OCI-LY1 (cell line): ENCODE results near the gene TOR4A.

Source experiments
- H2AFZ ChIP-seq: fragments of 200-600 bp; sonication (generic), shearing (Covaris generic); 2 replicates; pipeline ENCODE4 v1.6.0; 2014; ENCODE audit warnings: antibody characterized with exemption, mild to moderate bottlenecking, low read length
- H3F3A ChIP-seq: fragments of 200-600 bp; sonication (generic), shearing (Covaris generic); 2 replicates; pipeline ENCODE4 v1.6.0; 2014; ENCODE audit warnings: mild to moderate bottlenecking, antibody characterized with exemption, low read length, moderate library complexity; ENCODE audit not compliant: insufficient read depth
- H3K27ac ChIP-seq: fragments of 200-600 bp; sonication (generic); 2 replicates; pipeline ENCODE4 v1.5.1; 2014; ENCODE audit warnings: low read length, mixed run types, mild to moderate bottlenecking, low read depth; ENCODE audit not compliant: poor library complexity, severe bottlenecking
- H3K27me3 ChIP-seq: fragments of 200-600 bp; sonication (generic); 2 replicates; pipeline ENCODE4 v1.6.0; 2014; ENCODE audit warnings: antibody characterized with exemption, mild to moderate bottlenecking, low read length, moderate library complexity; ENCODE audit not compliant: insufficient read depth
- H3K36me3 ChIP-seq: fragments of 200-600 bp; sonication (generic); 2 replicates; pipeline ENCODE4 v1.6.1; 2014; ENCODE audit warnings: mild to moderate bottlenecking, antibody characterized with exemption, low read length, moderate library complexity, mixed read lengths; ENCODE audit not compliant: insufficient read depth
- H3K4me1 ChIP-seq: fragments of 200-600 bp; sonication (generic); 2 replicates; pipeline ENCODE4 v1.5.1; 2014; ENCODE audit warnings: mild to moderate bottlenecking, low read length, moderate library complexity; ENCODE audit not compliant: insufficient read depth, severe bottlenecking
- H3K4me2 ChIP-seq: fragments of 200-600 bp; sonication (generic), shearing (Covaris generic); 2 replicates; pipeline ENCODE4 v1.6.1; 2014; ENCODE audit warnings: low read length
- H3K4me3 ChIP-seq: fragments of 200-600 bp; sonication (generic); 2 replicates; pipeline ENCODE4 v1.5.1; 2014; ENCODE audit warnings: low read length, low read depth, mild to moderate bottlenecking, mixed read lengths; ENCODE audit not compliant: poor library complexity, severe bottlenecking
- H3K79me2 ChIP-seq: fragments of 200-600 bp; shearing (Covaris generic); 2 replicates; pipeline ENCODE4 v1.6.1; 2016; ENCODE audit warnings: mixed run types, low read length, mixed read lengths; ENCODE audit not compliant: insufficient read depth
- H3K9ac ChIP-seq: fragments of 200-600 bp; sonication (generic), shearing (Covaris generic); 2 replicates; pipeline ENCODE4 v1.6.1; 2014; ENCODE audit warnings: mild to moderate bottlenecking, low read length, mixed read lengths
- H3K9me2 ChIP-seq: fragments of 200-600 bp; sonication (generic), shearing (Covaris generic); 2 replicates; pipeline ENCODE4 v1.6.1; 2014; ENCODE audit warnings: low read depth, mild to moderate bottlenecking, low read length, mixed read lengths
- H3K9me3 ChIP-seq: fragments of 200-600 bp; shearing (Covaris generic); 2 replicates; pipeline ENCODE4 v1.6.1; 2014; ENCODE audit warnings: low read length, mixed read lengths
- H4K20me1 ChIP-seq: fragments of 200-600 bp; sonication (generic), shearing (Covaris generic); 2 replicates; pipeline ENCODE4 v1.6.0; 2016; ENCODE audit warnings: mild to moderate bottlenecking, low read length; ENCODE audit not compliant: insufficient read depth
- CTCF ChIP-seq: fragments of 200-600 bp; sonication (generic), shearing (Covaris generic); IDR thresholded peaks from 2 replicates; pipeline ENCODE4 v1.5.1; 2017; ENCODE audit warnings: mild to moderate bottlenecking, antibody characterized with exemption, low read length, moderate library complexity, mixed read lengths
- EZH2 ChIP-seq: fragments of 200-600 bp; sonication (generic), shearing (Covaris generic); IDR thresholded peaks from 2 replicates; pipeline ENCODE4 v1.8.0; 2017; ENCODE audit warnings: borderline replicate concordance, mixed run types, mild to moderate bottlenecking, antibody characterized with exemption, low read length, moderate library complexity, mixed read lengths

TOR4A gene

GRCh38 chr9:137235424-137236237 lies 41.9 kb upstream of the TOR4A start:
- H3K79me2 ChIP-seq = no peaks in the 10 kb centered on the region
- H3F3A ChIP-seq = no peaks in the 10 kb centered on the region
- no peak overlapping the region for H3K9ac ChIP-seq
- no peaks in the 10 kb centered on the region for H3K9me2 ChIP-seq
- H3K4me3 ChIP-seq = no peak overlapping the region
- no peak overlapping the region for H3K27ac ChIP-seq
- H3K4me1 ChIP-seq = peaks cover 19% of the 10 kb centered on the region
- no peak overlapping the region for H2AFZ ChIP-seq
- H3K36me3 ChIP-seq = no peaks in the 10 kb centered on the region
- H3K4me2 ChIP-seq = no peak overlapping the region; the same call in 1 of the 2 replicates
- TF ChIP-seq CTCF (peak; percentile 24; the same call in 1 of the 2 replicates), EZH2 (no peak)
- no peaks in the 10 kb centered on the region for H4K20me1 ChIP-seq
- H3K9me3 ChIP-seq = no peaks in the 10 kb centered on the region
- peaks cover 5% of the 10 kb centered on the region; the same call in 1 of the 2 replicates for H3K27me3 ChIP-seq

DNA sequence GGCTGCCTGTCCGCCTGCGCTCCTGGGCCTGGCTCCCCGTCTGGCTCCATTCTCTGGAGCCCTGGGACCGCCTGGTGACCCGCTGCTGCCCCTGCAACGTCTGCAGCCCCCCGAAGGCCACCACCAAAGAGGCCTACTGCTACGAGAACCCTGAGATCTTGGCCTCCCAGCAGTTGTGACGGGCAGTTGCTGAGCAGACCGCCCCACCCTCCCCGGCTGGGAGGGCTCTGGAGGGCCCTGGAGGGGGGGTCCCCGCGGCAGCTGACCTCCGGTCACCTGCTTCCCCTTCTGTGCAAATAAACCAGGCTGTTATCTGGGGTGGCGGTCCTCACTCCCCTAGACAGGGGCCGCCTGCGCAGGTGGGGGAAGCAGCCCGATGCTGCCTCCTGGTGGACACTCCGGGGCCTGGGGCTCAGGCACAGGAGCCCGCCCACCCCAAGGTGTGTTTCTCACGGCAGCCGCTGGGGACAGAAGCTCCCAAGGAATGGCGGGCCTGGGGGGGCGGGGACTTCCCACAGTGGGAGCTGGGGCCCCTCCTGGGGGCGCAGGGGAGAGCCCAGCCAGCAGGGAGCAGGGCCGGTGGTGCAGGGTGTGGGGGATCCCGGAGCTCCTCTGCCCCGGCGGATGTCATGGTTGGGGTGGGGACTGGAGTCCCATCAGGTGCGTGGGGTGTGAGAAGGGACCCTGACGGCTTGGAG lies 41.1 kb upstream of the TOR4A start:
- Histone ChIP-seq H3K27me3 (0 out of 2 replicates have a peak, but pooled peaks cover 2% of the 10 kb centered on the region), H3K4me1 (peaks cover 19% of the 10 kb centered on the region), H3K9ac (no peak overlapping the region), H3K79me2 (no peaks in the 10 kb centered on the region), H4K20me1 (no peaks in the 10 kb centered on the region), H2AFZ (no peak overlapping the region), H3K4me3 (no peak overlapping the region), H3K9me2 (no peaks in the 10 kb centered on the region), H3F3A (no peaks in the 10 kb centered on the region), H3K9me3 (no peaks in the 10 kb centered on the region), H3K36me3 (no peaks in the 10 kb centered on the region), H3K4me2 (peak overlapping the region; percentile 48), H3K27ac (no peak overlapping the region)
- TF ChIP-seq CTCF = peak; percentile 99
- TF ChIP-seq EZH2 = no peak

DNA sequence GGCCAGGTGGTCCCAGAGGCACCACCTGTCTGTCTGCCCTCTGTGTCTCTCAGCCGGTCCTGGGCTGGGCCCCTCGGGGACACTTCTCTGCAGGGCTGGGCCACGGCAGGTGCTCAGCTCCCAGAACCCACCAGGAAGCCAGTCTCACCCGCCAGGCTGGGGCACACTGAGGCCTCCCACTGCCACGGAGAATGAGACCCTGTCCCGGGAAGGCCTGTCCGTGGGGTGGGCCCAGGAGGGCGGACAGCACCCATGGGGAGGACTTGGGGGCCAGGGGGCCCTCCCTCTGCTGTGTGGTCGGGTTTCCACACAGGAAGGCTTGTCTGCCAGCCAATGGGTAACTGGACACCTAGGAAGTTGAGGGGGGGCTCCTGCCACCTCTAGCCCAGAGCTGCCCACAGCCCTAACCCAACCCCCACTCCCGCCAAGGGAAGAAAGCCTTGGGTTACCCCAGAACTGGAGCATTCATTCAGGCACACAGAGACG lies 40.5 kb upstream of the TOR4A start:
- Histone ChIP-seq H3K4me1 (peaks cover 21% of the 10 kb centered on the region), H4K20me1 (no peaks in the 10 kb centered on the region), H3K9me2 (no peaks in the 10 kb centered on the region), H3K79me2 (peaks cover 3% of the 10 kb centered on the region; the same call in 1 of the 2 replicates), H3K4me3 (no peak overlapping the region), H3K9me3 (no peaks in the 10 kb centered on the region), H3F3A (no peaks in the 10 kb centered on the region), H3K27ac (no peak overlapping the region), H2AFZ (no peak overlapping the region), H3K9ac (no peak overlapping the region), H3K4me2 (peak overlapping the region; percentile 48), H3K27me3 (0 out of 2 replicates have a peak, but pooled peaks cover 2% of the 10 kb centered on the region), H3K36me3 (peaks cover 5% of the 10 kb centered on the region)
- TF ChIP-seq CTCF = no peak
- TF ChIP-seq EZH2 = no peak
